H1 (cell line): Measurements from ENCODE around the gene STARD3. TPM values are rescaled to one million over a fixed set of nuclear protein-coding genes. Genes with fewer than 3 reads are reported as not detected.
A peak's percentile ranks its signal among the peaks of the same experiment; 100 is the strongest.

ENCODE experiments used
- BACH1 ChIP-seq: IDR thresholded peaks from 2 replicates; pipeline ENCODE4 v1.6.1; 2012; ENCODE audit warnings: low read length, improper control_type of control experiment
- CHD1 ChIP-seq: IDR thresholded peaks from 2 replicates; pipeline ENCODE4 v1.6.1; 2012; ENCODE audit warnings: low read depth, low read length, improper control_type of control experiment
- CTBP2 ChIP-seq: IDR thresholded peaks from 2 replicates; pipeline ENCODE4 v1.7.0; 2011; ENCODE audit warnings: borderline replicate concordance, mild to moderate bottlenecking, moderate library complexity, mixed read lengths, low read length; ENCODE audit not compliant: insufficient read depth, insufficient read length
- EP300 ChIP-seq, 2 experiments: IDR thresholded peaks; 1 replicate in 1 of 2; 2 replicates in 1 of 2; pipeline ENCODE4 v1.6.1; 2011 to 2012; ENCODE audit warnings: low read depth in 2 of 2, low read length in 2 of 2, mild to moderate bottlenecking in 2 of 2, borderline replicate concordance in 1 of 2, inconsistent platforms in 1 of 2, moderate library complexity in 1 of 2
- EZH2 ChIP-seq: fragments of 200-600 bp; sonication (generic); IDR thresholded peaks from 2 replicates; pipeline ENCODE4 v1.7.1; 2012; ENCODE audit warnings: low read depth, mild to moderate bottlenecking, moderate library complexity, low read length, inconsistent platforms; ENCODE audit not compliant: severe bottlenecking
- FOSL1 ChIP-seq: IDR thresholded peaks from 2 replicates; pipeline ENCODE4 v1.6.1; 2011; ENCODE audit warnings: mild to moderate bottlenecking, low read depth, low read length, moderate library complexity; ENCODE audit not compliant: insufficient read depth
- HDAC2 ChIP-seq, 2 experiments: fragments of 300-600 bp in 1 of 2; sonication (generic) in 1 of 2; IDR thresholded peaks; 2 replicates each; pipeline ENCODE4 v1.6.1; 2011 to 2012; ENCODE audit warnings: low read depth in 2 of 2, low read length in 2 of 2, mild to moderate bottlenecking in 2 of 2, moderate library complexity in 2 of 2, borderline replicate concordance in 1 of 2, inconsistent platforms in 1 of 2
- HDAC6 ChIP-seq: IDR thresholded peaks from one replicate; pipeline ENCODE4 v1.7.1; 2012; ENCODE audit warnings: low read depth, mild to moderate bottlenecking, inconsistent platforms, low read length, moderate library complexity
- JUN ChIP-seq: IDR thresholded peaks from 2 replicates; pipeline ENCODE4 v1.6.1; 2011; ENCODE audit warnings: low read depth, mild to moderate bottlenecking, improper control_type of control experiment, low read length
- KDM4A ChIP-seq: IDR thresholded peaks from one replicate; pipeline ENCODE4 v1.7.1; 2012; ENCODE audit warnings: low read depth, mild to moderate bottlenecking, moderate library complexity, low read length, inconsistent platforms; ENCODE audit not compliant: severe bottlenecking
- NRF1 ChIP-seq: IDR thresholded peaks from 2 replicates; pipeline ENCODE4 v1.6.1; 2011; ENCODE audit warnings: mild to moderate bottlenecking, low read depth, low read length, improper control_type of control experiment
- POU5F1 ChIP-seq: IDR thresholded peaks from 2 replicates; pipeline ENCODE4 v1.6.1; 2011; ENCODE audit warnings: low read depth, mild to moderate bottlenecking, low read length, moderate library complexity
- RFX5 ChIP-seq: IDR thresholded peaks from 2 replicates; pipeline ENCODE4 v1.6.1; 2011; ENCODE audit warnings: low read depth, low read length, improper control_type of control experiment, borderline replicate concordance
- RNF2 ChIP-seq: fragments of 200-900, 300-1000 bp; sonication (generic); IDR thresholded peaks from 2 replicates; pipeline ENCODE4 v1.7.1; 2016; ENCODE audit warnings: borderline replicate concordance, low read depth, mild to moderate bottlenecking, antibody characterized with exemption, low read length; ENCODE audit not compliant: poor library complexity, severe bottlenecking; ENCODE audit errors: missing control alignments
- SP2 ChIP-seq: IDR thresholded peaks from 2 replicates; pipeline ENCODE4 v1.6.1; 2012; ENCODE audit warnings: mild to moderate bottlenecking, low read length, inconsistent platforms
- SP4 ChIP-seq: IDR thresholded peaks from 2 replicates; pipeline ENCODE4 v1.6.1; 2012; ENCODE audit warnings: low read length, inconsistent platforms
- TAF1 ChIP-seq: IDR thresholded peaks from 2 replicates; pipeline ENCODE4 v1.6.1; 2011; ENCODE audit warnings: mild to moderate bottlenecking, low read depth, low read length
- TEAD4 ChIP-seq: IDR thresholded peaks from 2 replicates; pipeline ENCODE4 v1.6.1; 2012; ENCODE audit warnings: low read depth, low read length, inconsistent platforms, mixed read lengths
- USF2 ChIP-seq: IDR thresholded peaks from 2 replicates; pipeline ENCODE4 v1.6.1; 2011; ENCODE audit warnings: low read length, improper control_type of control experiment
- polyA plus RNA-seq, 7 experiments: library from polyadenylated mRNA; depleted of rRNA in 3 of 7; stranded (reverse) in 5 of 7; unstranded in 2 of 7; fragments of >200 nt in 5 of 7; fragments of 200-250 nt in 2 of 7; gene quantifications; 1 replicate in 5 of 7; 2 replicates in 1 of 7; 4 replicates in 1 of 7; pipeline versions ENCODE4 v1.2.1 to v1.2.3, GENCODE V29; 2011 to 2013; ENCODE audit warnings: missing spikeins in 2 of 7, mixed read lengths in 2 of 7
- total RNA-seq: library from RNA; stranded (reverse); fragmentation: NEBNext Ultra II Directional; extraction: Animal tissue kit (Norgen Biotek cat#: 25700); gene quantifications from 2 replicates; pipeline ENCODE4 v1.2.1, GENCODE V29; 2021
- TF ChIP-seq, protein P1 (sequence below): IDR thresholded peaks from 2 replicates; pipeline ENCODE4 v1.6.1; 2011; ENCODE audit warnings: low read depth, mild to moderate bottlenecking, low read length; ENCODE audit not compliant: insufficient read depth
- TF ChIP-seq, protein P2 (sequence below): IDR thresholded peaks from 2 replicates; pipeline ENCODE4 v1.6.1; 2012; ENCODE audit warnings: inconsistent platforms

The STARD3 gene
- total and polyA plus RNA-seq, 2 of the 8 experiments (the other 6 are each of a cell fraction or from before 2014, with no cell fraction given) = 47.6 to 80.3 TPM

DNA sequence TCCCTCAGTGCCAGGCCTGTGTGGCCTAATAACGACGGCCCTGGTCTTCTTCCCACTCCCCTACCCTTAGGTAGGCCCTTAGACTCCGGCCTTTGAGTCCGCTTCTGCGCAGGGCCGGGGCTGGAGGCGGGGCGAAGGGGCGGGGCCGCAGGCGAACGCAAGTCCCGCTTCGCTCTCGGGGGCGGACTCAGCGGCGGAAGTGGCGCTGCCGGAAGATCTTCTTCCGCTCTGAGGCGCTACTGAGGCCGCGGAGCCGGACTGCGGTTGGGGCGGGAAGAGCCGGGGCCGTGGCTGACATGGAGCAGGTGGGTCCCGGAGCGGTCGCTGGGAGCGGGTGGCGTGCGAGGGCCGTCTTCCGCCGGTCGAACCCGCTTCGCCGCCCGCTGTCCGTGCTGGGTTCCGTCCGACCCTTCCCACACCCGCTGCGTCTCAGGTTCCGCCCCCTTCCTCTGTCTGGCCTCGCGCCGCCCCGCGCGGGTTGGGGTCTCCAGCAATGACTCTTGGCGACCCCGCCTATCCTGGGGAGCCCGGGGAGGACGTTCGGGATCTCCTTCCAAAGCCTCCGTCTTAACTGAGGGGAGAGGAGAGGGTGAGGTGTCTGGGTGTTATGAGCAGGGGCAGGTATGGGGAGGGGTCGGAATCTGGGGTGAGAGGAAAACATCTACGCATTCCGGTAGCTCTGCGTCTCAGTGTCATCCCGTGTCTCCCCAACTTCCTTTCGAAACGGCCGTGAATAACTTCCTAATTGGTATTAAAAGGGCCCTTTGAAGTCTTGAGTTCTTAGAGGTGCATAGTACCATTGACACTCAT lies at the start of gene STARD3 (continued):
- TF ChIP-seq, protein P1, sequence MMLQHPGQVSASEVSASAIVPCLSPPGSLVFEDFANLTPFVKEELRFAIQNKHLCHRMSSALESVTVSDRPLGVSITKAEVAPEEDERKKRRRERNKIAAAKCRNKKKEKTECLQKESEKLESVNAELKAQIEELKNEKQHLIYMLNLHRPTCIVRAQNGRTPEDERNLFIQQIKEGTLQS = no peak
- TF ChIP-seq USF2 (no peak), HDAC6 (no peak), EP300 (IDR thresholded peaks at IDR 0.05; ENCODE audit: borderline replicate concordance in 1 of 2, low read depth in 2 of 2, low read length in 2 of 2) (0 out of 3 replicates have a peak, but pooled peaks of 1 of the 2 experiments have one; percentile 22), FOSL1 (no peak), SP2 (no peak), POU5F1 (no peak), KDM4A (peak; percentile 85), TEAD4 (no peak), RNF2 (no peak), CHD1 (no peak), SP4 (no peak), JUN (no peak), RFX5 (no peak), CTBP2 (no peak), HDAC2 (IDR thresholded peaks at IDR 0.05; ENCODE audit: borderline replicate concordance in 1 of 2, low read depth in 2 of 2, low read length in 2 of 2) (peak in 1 of 2 experiments; percentile 46; a peak in 1 of 4 replicates), EZH2 (no peak), NRF1 (peak; percentile 28; the same call in 1 of the 2 replicates), TAF1 (0 out of 2 replicates have a peak, but pooled peaks have one; percentile 52), BACH1 (no peak)
- TF ChIP-seq, protein P2, sequence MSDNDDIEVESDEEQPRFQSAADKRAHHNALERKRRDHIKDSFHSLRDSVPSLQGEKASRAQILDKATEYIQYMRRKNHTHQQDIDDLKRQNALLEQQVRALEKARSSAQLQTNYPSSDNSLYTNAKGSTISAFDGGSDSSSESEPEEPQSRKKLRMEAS = peak; percentile 77
